ENCODE data around the gene IRF7. TPM values are rescaled to one million over a fixed set of nuclear protein-coding genes. Genes with fewer than 3 reads are reported as not detected.

The IRF7 gene
- total RNA-seq, 6 experiments from 2014 or later = 27.3 to 72.8 (median 47.7) TPM

GRCh38 chr11:623999-624704 is 8.4 kb upstream of the IRF7 start:
- DNase-seq (peak; percentile 76 to 86 (median 82)), ATAC-seq (peak; percentile 72 to 85 (median 76))
- WGBS (ENCODE audit: insufficient coverage, low coverage, low lambda C conversion rate, missing lambda C conversion rate) = no CpG with 5 or more reads among the region's 25 CpGs
- H3K9me3 ChIP-seq = no peaks in the 10 kb centered on the region
- TF ChIP-seq CTCF (IDR thresholded peaks at IDR 0.05) (no peak), POLR2A (IDR thresholded peaks at IDR 0.05) (no peak)
- intact Hi-C loops (cut with DNase I) = no loop called here
- H3K27me3 ChIP-seq = no peaks in the 10 kb centered on the region
- peak overlapping the region in 1 of 3 donors; percentile 24 for H3K27ac ChIP-seq
- H3K36me3 ChIP-seq = no peaks in the 10 kb centered on the region
- H3K4me3 ChIP-seq = peak overlapping the region; percentile 47 to 56 (median 56)
- H3K4me1 ChIP-seq = peaks cover 0 to 9% (median 0%) of the 10 kb centered on the region in 4 donors

- 100% methylated on average over 2 of the region's 15 CpGs for WGBS (ENCODE audit: insufficient coverage, low coverage, low lambda C conversion rate, missing lambda C conversion rate)
- no peak for ATAC-seq
- Histone ChIP-seq H3K27me3 (no peaks in the 10 kb centered on the region), H3K27ac (no peak overlapping the region), H3K4me3 (no peak overlapping the region), H3K9me3 (no peaks in the 10 kb centered on the region), H3K36me3 (no peaks in the 10 kb centered on the region), H3K4me1 (peaks cover 0 to 9% (median 0%) of the 10 kb centered on the region in 4 donors)
- DNase-seq = peak in 2 of 3 donors; percentile 49 to 53
- intact Hi-C loops (cut with DNase I) = no loop called here
- TF ChIP-seq CTCF (IDR thresholded peaks at IDR 0.05) (no peak), POLR2A (IDR thresholded peaks at IDR 0.05) (no peak)
These were observed 7.7 kb upstream of the IRF7 start for GRCh38 chr11:623349-623869.

GRCh38 chr11:621838-622237 is 6.1 kb upstream of the IRF7 start:
- Histone ChIP-seq H3K9me3 (no peaks in the 10 kb centered on the region), H3K4me1 (peaks cover 0 to 9% (median 0%) of the 10 kb centered on the region in 4 donors), H3K27me3 (no peaks in the 10 kb centered on the region), H3K27ac (no peak overlapping the region), H3K36me3 (no peaks in the 10 kb centered on the region), H3K4me3 (no peak overlapping the region)
- DNase-seq = no peak
- 72% methylated on average over 21 of the region's 27 CpGs for WGBS (ENCODE audit: insufficient coverage, low coverage, low lambda C conversion rate, missing lambda C conversion rate)
- intact Hi-C loops (cut with DNase I) = no loop called here
- no peak for TF ChIP-seq CTCF (IDR thresholded peaks at IDR 0.05)
- no peak for TF ChIP-seq POLR2A (IDR thresholded peaks at IDR 0.05)
- no peak for ATAC-seq

- no peak overlapping the region for H3K27ac ChIP-seq
- H3K27me3 ChIP-seq = no peaks in the 10 kb centered on the region
- no peaks in the 10 kb centered on the region for H3K36me3 ChIP-seq
- no peaks in the 10 kb centered on the region for H3K9me3 ChIP-seq
- TF ChIP-seq POLR2A (IDR thresholded peaks at IDR 0.05) (no peak), CTCF (IDR thresholded peaks at IDR 0.05) (no peak)
- peak in 2 of 3 donors; percentile 25 to 56 for DNase-seq
- intact Hi-C loops (cut with DNase I) = no loop called here
- 73% methylated on average over 5 of the region's 45 CpGs for WGBS (ENCODE audit: insufficient coverage, low coverage, low lambda C conversion rate, missing lambda C conversion rate)
- ATAC-seq = no peak
- H3K4me1 ChIP-seq = peaks cover 0 to 12% (median 3%) of the 10 kb centered on the region in 4 donors
- H3K4me3 ChIP-seq = no peak overlapping the region
These were observed 5.4 kb upstream of the IRF7 start for GRCh38 chr11:620935-621814.
